HG03135 (cell line): Measurements from ENCODE around the gene ACVR1B.

ENCODE experiments used
- ATAC-seq: cut with Tn5 transposase; IDR thresholded peaks from one replicate; pipeline ENCODE4 v1.9.1; 2021; ENCODE audit warnings: mild to moderate bottlenecking, moderate library complexity; ENCODE audit not compliant: unreplicated experiment

ACVR1B gene

DNA sequence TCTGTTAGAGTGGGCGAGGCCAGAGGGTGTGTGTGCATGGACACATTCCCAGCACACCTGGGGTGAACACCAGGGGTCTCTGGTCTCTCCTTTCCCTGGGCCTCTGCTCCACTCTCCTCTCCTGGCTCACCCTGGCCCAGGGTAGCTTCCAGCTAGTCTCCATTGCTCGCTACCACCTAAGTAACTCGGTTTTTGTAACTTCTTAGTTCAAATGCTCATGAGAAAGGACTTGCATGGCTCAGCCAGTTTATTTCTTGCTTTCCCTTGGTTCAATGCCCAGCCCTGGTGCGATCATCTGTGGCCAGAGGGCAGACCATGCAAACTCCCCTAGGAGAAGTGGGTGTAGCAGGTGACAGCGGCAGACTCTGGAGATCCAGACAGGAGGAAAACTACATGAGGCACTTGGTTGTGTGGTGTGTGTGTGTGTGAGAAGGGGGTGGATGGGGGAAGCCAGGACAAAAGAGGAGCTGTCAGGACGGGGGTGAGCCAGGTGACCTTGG is 8.9 kb upstream of the ACVR1B start:
- no peak for ATAC-seq

DNA sequence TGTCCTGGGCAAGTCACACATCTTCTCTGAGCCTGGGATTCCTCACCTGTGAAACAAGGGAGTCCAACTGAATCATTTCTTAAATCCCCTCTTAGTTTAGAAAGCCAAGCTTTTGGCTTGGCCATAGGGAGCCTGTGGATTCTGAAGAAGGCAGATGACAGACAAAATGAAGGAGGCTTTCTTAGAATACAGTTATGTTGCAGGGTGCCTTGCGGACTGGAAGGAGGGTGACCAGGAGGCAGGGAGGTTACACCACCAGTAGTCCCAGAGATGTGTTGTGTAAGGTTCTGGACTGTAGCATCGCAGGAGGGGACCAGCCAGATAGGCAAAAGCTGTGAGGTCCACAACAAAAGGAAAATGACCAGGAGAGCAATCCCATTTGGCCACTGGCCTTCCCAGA is 8.2 kb upstream of the ACVR1B start:
- ATAC-seq: no peak

DNA sequence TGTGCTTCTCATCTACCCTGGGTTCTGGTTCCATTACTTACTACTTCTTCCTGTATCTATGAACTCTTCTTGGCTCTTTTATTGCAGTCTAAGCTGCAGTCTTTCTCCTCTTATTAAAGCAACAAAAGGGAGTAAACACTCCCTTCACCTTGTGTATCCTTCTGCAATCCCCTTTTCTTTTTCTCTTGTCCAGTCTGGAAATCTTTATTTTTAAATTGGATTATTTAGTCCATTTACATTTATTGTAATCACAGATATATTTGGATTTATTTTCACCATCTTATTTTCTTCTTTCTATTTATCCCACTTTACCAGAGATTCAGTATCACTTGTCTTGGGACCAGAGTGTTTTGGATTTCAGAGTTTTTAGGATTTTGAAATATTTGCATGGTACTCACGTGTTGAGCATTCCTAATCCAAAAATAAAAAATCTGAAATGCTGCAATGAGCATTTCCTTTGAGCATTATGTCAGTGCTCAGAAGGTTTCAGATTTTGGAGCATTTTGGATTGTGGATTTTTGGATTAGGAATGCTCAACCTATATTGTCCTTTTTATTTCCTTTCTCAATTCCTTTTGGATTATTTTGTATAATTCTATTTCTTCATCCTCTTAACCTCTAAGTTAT is 6.8 kb upstream of the ACVR1B start:
- no peak for ATAC-seq

GRCh38 chr12:51947246-51947996 is 4.1 kb upstream of the ACVR1B start:
- no peak for ATAC-seq

DNA sequence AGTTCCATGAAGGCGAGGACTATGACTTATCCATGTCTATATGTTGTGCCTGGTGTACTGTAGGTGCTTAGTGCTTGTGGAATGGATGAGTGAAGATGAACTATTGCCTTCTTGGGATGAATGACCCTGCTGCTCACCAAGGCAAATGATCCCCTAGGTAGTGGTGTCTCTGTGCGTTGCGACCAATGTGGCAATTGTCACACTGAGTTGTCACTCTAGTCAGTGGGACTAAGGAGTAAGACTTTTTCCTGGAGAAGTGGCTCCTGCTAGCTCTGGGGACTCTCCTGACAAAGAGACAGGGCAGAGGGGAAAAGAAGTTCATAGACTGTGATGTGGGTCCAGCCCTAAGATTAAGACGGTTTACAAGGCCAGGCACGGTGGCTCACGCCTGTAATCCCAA is 3.4 kb upstream of the ACVR1B start:
- no peak for ATAC-seq

- no peak for ATAC-seq
Observed at GRCh38 chr12:51949342-51950030, 2.0 kb upstream of the ACVR1B start.

GRCh38 chr12:51950682-51951198 is 759 bp upstream of the ACVR1B start:
- peak; percentile 22 for ATAC-seq

GRCh38 chr12:51951843-51952722 is 584 bp downstream of the ACVR1B start:
- no peak for ATAC-seq

DNA sequence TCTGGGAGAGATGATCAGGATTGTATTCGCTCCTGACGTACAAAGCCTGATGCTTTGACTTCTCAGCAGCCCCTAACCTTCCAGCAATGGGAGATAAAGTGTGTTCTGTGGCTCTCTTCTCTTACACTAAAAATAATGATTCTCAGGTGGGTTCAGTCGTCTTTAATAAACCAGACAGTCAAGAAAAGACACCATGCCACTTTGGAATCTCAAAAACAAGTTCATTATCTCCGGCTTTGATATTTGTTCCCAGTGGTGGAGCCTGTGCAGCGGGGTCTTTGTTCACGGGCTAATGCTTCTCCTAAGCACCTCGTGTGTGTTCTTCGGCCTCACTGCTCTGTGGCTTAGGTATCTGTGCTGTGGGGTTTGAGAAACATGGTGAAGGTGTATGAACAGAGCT is 1.6 kb downstream of the ACVR1B start:
- ATAC-seq: no peak

- no peak for ATAC-seq
Observed at GRCh38 chr12:51953864-51954263, 2.4 kb downstream of the ACVR1B start.

- ATAC-seq: no peak
Observed at GRCh38 chr12:51954561-51955361, 3.3 kb downstream of the ACVR1B start.

DNA sequence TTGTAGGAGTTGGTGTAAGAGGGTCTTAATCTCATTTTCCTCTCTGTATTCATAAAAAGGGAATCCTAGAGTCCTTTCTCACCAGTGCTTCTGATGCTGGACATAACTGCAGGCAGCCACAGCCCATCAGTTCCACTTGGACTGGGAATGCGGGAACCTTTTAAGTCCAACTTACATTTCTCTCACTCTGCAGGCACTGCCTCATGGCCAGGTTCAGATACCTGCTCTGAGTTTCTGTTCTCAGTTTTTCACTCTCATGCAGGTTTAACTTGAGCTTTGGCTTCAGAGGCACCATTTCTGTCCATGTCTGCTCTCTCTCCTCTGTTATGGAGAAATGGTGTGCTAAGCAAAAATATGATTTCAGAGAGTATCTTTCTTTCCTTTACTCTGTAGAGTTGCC is 4.2 kb downstream of the ACVR1B start:
- ATAC-seq: no peak

GRCh38 chr12:51958542-51958941 is 7.0 kb downstream of the ACVR1B start:
- no peak for ATAC-seq

- no peak for ATAC-seq
Observed at GRCh38 chr12:51959211-51959610, 7.7 kb downstream of the ACVR1B start.

- ATAC-seq: no peak
Observed at GRCh38 chr12:51959921-51960320, 8.4 kb downstream of the ACVR1B start.

- ATAC-seq: no peak
Observed at GRCh38 chr12:51960488-51960887, 9.0 kb downstream of the ACVR1B start.

DNA sequence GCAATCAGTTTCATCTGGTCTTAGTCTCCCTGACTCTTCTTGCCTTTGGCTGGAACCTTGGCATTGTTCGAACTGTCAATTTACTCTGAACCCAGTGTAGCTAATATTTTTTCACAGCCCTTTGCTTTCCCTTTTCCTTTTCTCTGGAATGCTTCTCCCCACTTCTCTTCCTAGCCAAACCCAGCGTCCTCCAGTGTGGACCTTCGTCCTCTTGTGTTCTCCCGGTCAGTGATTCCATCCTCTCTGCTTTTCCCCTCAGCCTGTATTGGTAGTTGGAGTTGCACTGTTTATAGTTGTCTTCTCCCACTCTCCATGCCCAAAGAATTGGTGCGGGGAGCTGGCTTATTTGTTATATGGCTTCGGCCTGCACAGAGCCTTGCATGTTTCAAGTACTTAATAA is 9.4 kb downstream of the ACVR1B start:
- no peak for ATAC-seq

DNA sequence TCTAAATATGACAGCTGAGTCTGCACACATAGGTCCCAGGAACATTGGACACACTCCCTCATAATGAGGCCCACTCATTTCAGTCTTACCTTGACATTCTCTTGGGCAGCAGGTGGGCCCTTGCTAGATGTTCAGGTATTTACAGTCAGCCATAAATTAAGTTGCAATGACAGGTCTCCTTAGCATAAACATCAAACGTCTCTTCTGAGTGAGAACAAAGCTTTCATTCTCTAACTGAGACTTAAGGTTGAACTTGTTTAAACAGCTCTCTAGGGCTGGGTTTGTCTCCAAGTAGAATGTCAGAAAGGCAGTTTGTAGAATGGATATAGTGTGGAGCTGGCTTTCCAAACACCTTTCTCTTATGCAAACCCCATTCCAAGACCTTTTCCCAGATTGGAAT is 10.3 kb downstream of the ACVR1B start:
- no peak for ATAC-seq

DNA sequence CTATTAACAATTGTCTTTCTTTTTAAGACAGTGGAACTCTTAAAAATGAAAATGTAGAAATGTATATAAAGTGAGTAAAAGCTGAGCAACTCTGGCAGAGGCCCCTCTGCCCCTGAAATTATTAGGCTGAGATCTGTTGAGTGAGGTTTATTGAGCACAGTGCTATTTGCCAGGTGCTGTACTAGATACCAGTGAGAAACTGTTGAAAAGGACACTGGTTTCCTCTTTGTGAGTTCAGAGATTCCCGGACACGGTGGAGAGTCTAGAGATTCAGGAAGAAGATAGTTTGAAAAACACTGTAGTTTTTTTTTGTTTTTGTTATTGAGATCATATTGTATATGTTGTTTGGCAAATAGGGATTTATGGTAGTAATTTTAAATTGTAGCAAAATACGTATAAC is 11.2 kb downstream of the ACVR1B start:
- no peak for ATAC-seq

- ATAC-seq: no peak
Observed at GRCh38 chr12:51963477-51963876, 12.0 kb downstream of the ACVR1B start.
